Sigmoid colon (tissue), 7 donors: ENCODE data around the gene LTF. TPM values are rescaled to one million over a fixed set of nuclear protein-coding genes. Genes with fewer than 3 reads are reported as not detected.

Experiments used
- DNase-seq: peaks from one replicate; pipeline ENCODE4 v3.0.0-alpha.2; 2019
- H3K27ac ChIP-seq, 4 donors: fragments of 200-600 bp; sonication (generic); one replicate each; pipeline ENCODE4 v1.5.1; 2016 to 2019; ENCODE audit warnings: mild to moderate bottlenecking in 1 of 4
- H3K27me3 ChIP-seq, 3 donors: fragments of 200-600 bp; sonication (generic); one replicate each; pipeline ENCODE4 v1.5.1; 2019; ENCODE audit warnings: mild to moderate bottlenecking in 1 of 3
- H3K36me3 ChIP-seq, 4 donors: fragments of 200-600 bp; sonication (generic); one replicate each; pipeline ENCODE4 v1.5.1; 2016 to 2019
- H3K4me1 ChIP-seq, 4 donors: fragments of 200-600 bp; sonication (generic); one replicate each; pipeline ENCODE4 v1.5.1; 2017 to 2019
- H3K4me3 ChIP-seq, 4 donors: fragments of 200-600 bp; sonication (generic); one replicate each; pipeline ENCODE4 v1.5.1; 2017 to 2019; ENCODE audit warnings: mild to moderate bottlenecking in 2 of 4, moderate library complexity in 1 of 4
- H3K9me3 ChIP-seq, 4 donors: fragments of 200-600 bp in 3 of 4; sonication (generic) in 3 of 4; one replicate each; pipeline versions ENCODE4 v1.5.1 to v1.6.1; 2013 to 2019
- CTCF ChIP-seq, 4 experiments: fragments of 450-650 bp in 3 of 4; fragments of 200-600 bp in 1 of 4; IDR thresholded peaks; one replicate each; pipeline ENCODE4 v1.5.1; 2016 to 2019; ENCODE audit warnings: antibody characterized with exemption in 4 of 4, mild to moderate bottlenecking in 3 of 4, moderate library complexity in 2 of 4
- EP300 ChIP-seq, 4 donors: sonication (generic); formaldehyde crosslinking; IDR thresholded peaks; one replicate each; pipeline ENCODE4 v1.6.1; 2017; ENCODE audit warnings: antibody characterized with exemption in 4 of 4
- POLR2A ChIP-seq, 2 donors: fragments of 450-650 bp; IDR thresholded peaks; one replicate each; pipeline ENCODE4 v1.6.1; 2016; ENCODE audit warnings: antibody characterized with exemption in 2 of 2, mild to moderate bottlenecking in 2 of 2, moderate library complexity in 2 of 2
- POLR2AphosphoS5 ChIP-seq, 4 donors: sonication (generic); formaldehyde crosslinking; IDR thresholded peaks; one replicate each; pipeline ENCODE4 v1.6.1; 2017; ENCODE audit warnings: antibody characterized with exemption in 4 of 4
- WGBS, 2 donors: extraction: QIAGEN DNeasy Blood & Tissue Kit; methylation state at CpG; one replicate each; pipeline ENCODE4 v1.1.7; 2013; 5-methylcytosine and 5-hydroxymethylcytosine counted together
- intact Hi-C: fragments of 100-400 bp; cut with DNase I; formaldehyde crosslinking; loops from one replicate; pipeline ENCODE4 v1.15.1; 2023
- polyA plus RNA-seq, 3 donors: library from polyadenylated mRNA; stranded (reverse); fragments of 200-250 nt; gene quantifications; one replicate each; pipeline ENCODE4 v1.2.3, GENCODE V29; 2013
- total RNA-seq, 4 donors: library from RNA; depleted of rRNA; stranded (reverse); fragments of >200 nt; gene quantifications; one replicate each; pipeline ENCODE4 v1.1.0, GENCODE V29; 2016
- donor health status: healthy with polysubstance abuse.
- donor health status: Bipolar disorder and iron deficiency.
- donor health status: healthy.

LTF gene
- total and polyA plus RNA-seq, 7 donors, result 0.16 to 38.0 (median 0.36) TPM; not detected in 2

- TF ChIP-seq POLR2AphosphoS5 (IDR thresholded peaks at IDR 0.05) (no peak), EP300 (IDR thresholded peaks at IDR 0.05) (no peak), CTCF (IDR thresholded peaks at IDR 0.05) (no peak), POLR2A (IDR thresholded peaks at IDR 0.05) (no peak)
- DNase-seq, result no peak
- Histone ChIP-seq H3K4me1 (peaks cover 0 to 8% (median 0%) of the 10 kb centered on the region in 4 donors), H3K9me3 (no peaks in the 10 kb centered on the region), H3K27me3 (no peaks in the 10 kb centered on the region), H3K36me3 (no peaks in the 10 kb centered on the region), H3K4me3 (no peak overlapping the region), H3K27ac (no peak overlapping the region)
- 89% methylated on average over 3 of the region's 3 CpGs for WGBS, 2 donors
- intact Hi-C loops, result no loop called here
Observed at GRCh38 chr3:46506526-46506925, 41.8 kb upstream of the LTF start.

GRCh38 chr3:46505953-46506352 lies 41.2 kb upstream of the LTF start:
- no peaks in the 10 kb centered on the region for H3K27me3 ChIP-seq
- TF ChIP-seq EP300 (IDR thresholded peaks at IDR 0.05), result no peak
- TF ChIP-seq CTCF (IDR thresholded peaks at IDR 0.05), result no peak
- DNase-seq, result no peak
- H3K4me1 ChIP-seq, result peaks cover 0 to 8% (median 0%) of the 10 kb centered on the region in 4 donors
- H3K9me3 ChIP-seq, result no peaks in the 10 kb centered on the region
- whole genome bisulfite sequencing, 2 donors, result 89% methylated on average over 10 of the region's 10 CpGs
- intact Hi-C loops, result no loop called here
- H3K36me3 ChIP-seq, result no peaks in the 10 kb centered on the region
- no peak overlapping the region for H3K27ac ChIP-seq
- no peak overlapping the region for H3K4me3 ChIP-seq

GRCh38 chr3:46504789-46505188 lies 40.1 kb upstream of the LTF start:
- Histone ChIP-seq H3K4me3 (no peak overlapping the region), H3K9me3 (no peaks in the 10 kb centered on the region), H3K4me1 (peaks cover 0 to 8% (median 0%) of the 10 kb centered on the region in 4 donors), H3K27ac (no peak overlapping the region), H3K36me3 (no peaks in the 10 kb centered on the region), H3K27me3 (no peaks in the 10 kb centered on the region)
- no peak for TF ChIP-seq EP300 (IDR thresholded peaks at IDR 0.05)
- no peak for TF ChIP-seq CTCF (IDR thresholded peaks at IDR 0.05)
- no peak for TF ChIP-seq POLR2AphosphoS5 (IDR thresholded peaks at IDR 0.05)
- no peak for TF ChIP-seq POLR2A (IDR thresholded peaks at IDR 0.05)
- intact Hi-C loops, result no loop called here
- 57 to 63% methylated on average over 5 of the region's 5 CpGs for WGBS, 2 donors
- no peak for DNase-seq

- 74 to 84% methylated on average over 7 of the region's 7 CpGs for WGBS, 2 donors
- no peak for DNase-seq
- H3K4me3 ChIP-seq, result no peak overlapping the region
- no peaks in the 10 kb centered on the region for H3K9me3 ChIP-seq
- H3K27ac ChIP-seq, result no peak overlapping the region
- no peaks in the 10 kb centered on the region for H3K36me3 ChIP-seq
- no peak for TF ChIP-seq POLR2AphosphoS5 (IDR thresholded peaks at IDR 0.05)
- H3K27me3 ChIP-seq, result no peaks in the 10 kb centered on the region
- intact Hi-C loops, result no loop called here
- H3K4me1 ChIP-seq, result peaks cover 0 to 8% (median 0%) of the 10 kb centered on the region in 4 donors
Observed at GRCh38 chr3:46503200-46503874, 38.6 kb upstream of the LTF start.

GRCh38 chr3:46501702-46502101 lies 37.0 kb upstream of the LTF start:
- TF ChIP-seq POLR2AphosphoS5 (IDR thresholded peaks at IDR 0.05) (no peak), EP300 (IDR thresholded peaks at IDR 0.05) (no peak), CTCF (IDR thresholded peaks at IDR 0.05) (no peak), POLR2A (IDR thresholded peaks at IDR 0.05) (no peak)
- WGBS, 2 donors, result 89 to 92% methylated on average over 4 of the region's 4 CpGs
- intact Hi-C loops, result no loop called here
- Histone ChIP-seq H3K36me3 (no peaks in the 10 kb centered on the region), H3K4me1 (peaks cover 0 to 12% (median 0%) of the 10 kb centered on the region in 4 donors), H3K27me3 (no peaks in the 10 kb centered on the region), H3K4me3 (no peak overlapping the region), H3K9me3 (no peaks in the 10 kb centered on the region), H3K27ac (no peak overlapping the region)
- DNase-seq, result no peak
